HCT116 (cell line): ENCODE data around the gene MUC6. TPM values are rescaled to one million over a fixed set of nuclear protein-coding genes. Genes with fewer than 3 reads are reported as not detected.

Source experiments
- ATAC-seq: fragments of 200-7000 bp; cut with Tn5 transposase; 2 replicates; pipeline ENCODE4 v1.9.1; 2020; ENCODE audit warnings: mild to moderate bottlenecking, moderate library complexity
- BruUV-seq: library from RNA; stranded (reverse); fragments of 400-500 nt; replicated peaks from 2 replicates; lab custom pipeline; 2021; lab: Mats Ljungman, UMichigan
- CTCF ChIA-PET: fragments of 300-600 bp; sonication (Branson Sonifier 250); formaldehyde crosslinking; loops from one replicate; lab custom pipeline; 2021; ENCODE audit warnings: antibody characterized with exemption; lab: Charles Lee
- POLR2A ChIA-PET: fragments of 300-600, 350-600 bp; sonication (Branson Sonifier 250); formaldehyde crosslinking; loops from one replicate; lab custom pipeline; 2021; ENCODE audit warnings: antibody characterized with exemption; lab: Charles Lee
- RAD21 ChIA-PET, 2 experiments: fragments of 300-600 bp; sonication (Branson Sonifier 250); formaldehyde crosslinking; loops; one replicate each; lab custom pipeline; 2023; ENCODE audit warnings: low total read pairs in 2 of 2; ENCODE audit not compliant: uncharacterized antibody in 2 of 2, unreplicated experiment in 2 of 2, low non-redundant PET in 1 of 2; lab: Charles Lee
- DNase-seq: peaks from one replicate; pipeline ENCODE4 v3.0.0-alpha.2; 2010; ENCODE audit warnings: low read depth, low spot score
- H2AFZ ChIP-seq: fragments of 200-600 bp; shearing (Covaris generic), sonication (generic); 2 replicates; pipeline ENCODE4 v1.6.1; 2017; ENCODE audit warnings: low read depth, mixed run types, mixed read lengths, antibody characterized with exemption, low read length; ENCODE audit not compliant: poor library complexity, severe bottlenecking
- H3K27ac ChIP-seq: 2 replicates; pipeline ENCODE4 v1.5.1; 2012; ENCODE audit warnings: low read depth, low read length
- H3K27me3 ChIP-seq: fragments of 200-600 bp; sonication (generic); 2 replicates; pipeline ENCODE4 v1.6.1; 2016; ENCODE audit warnings: mixed run types, low read length, mixed read lengths; ENCODE audit not compliant: insufficient read depth
- H3K36me3 ChIP-seq, 2 experiments: fragments of 200-500 bp in 1 of 2; fragments of 200-600 bp in 1 of 2; sonication (Bioruptor generic) in 1 of 2; sonication (generic) in 1 of 2; 2 replicates each; pipeline versions ENCODE4 v1.5.1 to v1.6.1; 2014 to 2016; ENCODE audit warnings: low read length in 2 of 2, inconsistent platforms in 1 of 2, mixed read lengths in 1 of 2, mixed run types in 1 of 2; ENCODE audit not compliant: insufficient read depth in 2 of 2, control insufficient read depth in 1 of 2
- H3K4me1 ChIP-seq, 2 experiments: fragments of 200-600 bp in 1 of 2; sonication (generic) in 1 of 2; 2 replicates each; pipeline versions ENCODE4 v1.5.1 to v1.6.1; 2012 to 2017; ENCODE audit warnings: low read length in 2 of 2, inconsistent platforms in 1 of 2, mild to moderate bottlenecking in 1 of 2, mixed read lengths in 1 of 2, mixed run types in 1 of 2, moderate library complexity in 1 of 2; ENCODE audit not compliant: insufficient read depth in 2 of 2, control insufficient read depth in 1 of 2
- H3K4me2 ChIP-seq: fragments of 200-600 bp; sonication (generic); 2 replicates; pipeline ENCODE4 v1.6.1; 2017; ENCODE audit warnings: mixed run types, low read length, mixed read lengths
- H3K4me3 ChIP-seq, 2 experiments: fragments of 200-600 bp in 1 of 2; sonication (generic) in 1 of 2; replicated peaks in 1 of 2; 2 replicates each; pipeline ENCODE4 v1.5.1; 2011 to 2016; ENCODE audit warnings: low read length in 2 of 2, control low read depth in 1 of 2, low read depth in 1 of 2, mild to moderate bottlenecking in 1 of 2, mixed read lengths in 1 of 2, mixed run types in 1 of 2
- H3K79me2 ChIP-seq: fragments of 200-600 bp; sonication (generic); 2 replicates; pipeline ENCODE4 v1.6.1; 2017; ENCODE audit warnings: mild to moderate bottlenecking, mixed run types, low read length, moderate library complexity, mixed read lengths; ENCODE audit not compliant: insufficient read depth
- H3K9ac ChIP-seq: fragments of 200-600 bp; sonication (generic); 2 replicates; pipeline ENCODE4 v1.6.1; 2016; ENCODE audit warnings: low read length, mixed read lengths
- H3K9me2 ChIP-seq: fragments of 200-600 bp; sonication (generic), shearing (Covaris generic); 2 replicates; pipeline ENCODE4 v1.6.1; 2017; ENCODE audit warnings: mixed run types, mild to moderate bottlenecking, moderate library complexity; ENCODE audit not compliant: insufficient read depth
- H3K9me3 ChIP-seq, 2 experiments: fragments of 200-500 bp in 1 of 2; fragments of 200-600 bp in 1 of 2; sonication (Bioruptor generic) in 1 of 2; sonication (generic) in 1 of 2; 2 replicates each; pipeline ENCODE4 v1.6.1; 2014 to 2017; ENCODE audit warnings: low read length in 2 of 2, mixed read lengths in 2 of 2, inconsistent platforms in 1 of 2, low read depth in 1 of 2, mild to moderate bottlenecking in 1 of 2, mixed run types in 1 of 2, moderate library complexity in 1 of 2; ENCODE audit not compliant: control insufficient read depth in 1 of 2, insufficient read depth in 1 of 2
- H4K20me1 ChIP-seq: fragments of 200-600 bp; sonication (generic), shearing (Covaris generic); 2 replicates; pipeline ENCODE4 v1.6.1; 2017; ENCODE audit warnings: mixed run types, mild to moderate bottlenecking, moderate library complexity; ENCODE audit not compliant: insufficient read depth
- CBX3 ChIP-seq: IDR thresholded peaks from 2 replicates; pipeline ENCODE4 v1.6.1; 2012; ENCODE audit warnings: low read depth
- CEBPB ChIP-seq: IDR thresholded peaks from 2 replicates; pipeline ENCODE4 v1.6.1; 2012; ENCODE audit warnings: low read depth
- EGR1 ChIP-seq: IDR thresholded peaks from 2 replicates; pipeline ENCODE4 v1.6.1; 2012; ENCODE audit warnings: low read depth
- EZH2 ChIP-seq: fragments of 200-600 bp; sonication (generic); IDR thresholded peaks from 2 replicates; pipeline ENCODE4 v1.6.1; 2017; ENCODE audit warnings: antibody characterized with exemption, mixed run types
- EZH2phosphoT487 ChIP-seq: fragments of 200-600 bp; IDR thresholded peaks from 2 replicates; pipeline ENCODE4 v1.6.1; 2018; ENCODE audit warnings: antibody characterized with exemption, borderline replicate concordance
- FOSL1 ChIP-seq: IDR thresholded peaks from 2 replicates; pipeline ENCODE4 v1.6.1; 2012; ENCODE audit warnings: low read depth
- JUND ChIP-seq: IDR thresholded peaks from 2 replicates; pipeline ENCODE4 v1.6.1; 2012
- POLR2AphosphoS5 ChIP-seq: IDR thresholded peaks from 2 replicates; pipeline ENCODE4 v1.6.1; 2011; ENCODE audit warnings: mild to moderate bottlenecking, low read depth, low read length, moderate library complexity
- RAD21 ChIP-seq: IDR thresholded peaks from 2 replicates; pipeline ENCODE4 v1.6.1; 2012; ENCODE audit warnings: low read depth, mild to moderate bottlenecking
- SP1 ChIP-seq: IDR thresholded peaks from 2 replicates; pipeline ENCODE4 v1.6.1; 2012; ENCODE audit warnings: low read depth
- TCF7L2 ChIP-seq: IDR thresholded peaks from 2 replicates; pipeline ENCODE4 v1.7.0; 2011; ENCODE audit warnings: borderline replicate concordance, inconsistent platforms; ENCODE audit not compliant: insufficient read depth, insufficient read length; ENCODE audit errors: extremely low read depth
- ZNF274 ChIP-seq: fragments of 200-500 bp; sonication (Bioruptor generic); IDR thresholded peaks from 2 replicates; pipeline ENCODE4 v1.6.1; 2014; ENCODE audit warnings: mild to moderate bottlenecking, low read depth, low read length, inconsistent platforms
- intact Hi-C: fragments of 100-400 bp; cut with micrococcal nuclease; formaldehyde crosslinking; loops from 2 replicates; pipeline ENCODE4 v1.10.0; 2022
- total RNA-seq: library from RNA; stranded (reverse); gene quantifications from one replicate; pipeline ENCODE4 v1.2.1, GENCODE V29; 2021; ENCODE audit not compliant: unreplicated experiment
- TF ChIP-seq, protein P1 (sequence below): IDR thresholded peaks from 2 replicates; pipeline ENCODE4 v1.6.1; 2012
- TF ChIP-seq, protein P2 (sequence below): IDR thresholded peaks from 2 replicates; pipeline ENCODE4 v1.6.1; 2011; ENCODE audit warnings: mild to moderate bottlenecking, low read length, moderate library complexity; ENCODE audit not compliant: insufficient replicate concordance; ENCODE audit errors: extremely low read depth
- TF ChIP-seq, protein P3 (sequence below): IDR thresholded peaks from 2 replicates; pipeline ENCODE4 v1.6.1; 2012

The MUC6 gene
- total RNA-seq, 1 experiment from 2014 or later, result 0.02 TPM

DNA sequence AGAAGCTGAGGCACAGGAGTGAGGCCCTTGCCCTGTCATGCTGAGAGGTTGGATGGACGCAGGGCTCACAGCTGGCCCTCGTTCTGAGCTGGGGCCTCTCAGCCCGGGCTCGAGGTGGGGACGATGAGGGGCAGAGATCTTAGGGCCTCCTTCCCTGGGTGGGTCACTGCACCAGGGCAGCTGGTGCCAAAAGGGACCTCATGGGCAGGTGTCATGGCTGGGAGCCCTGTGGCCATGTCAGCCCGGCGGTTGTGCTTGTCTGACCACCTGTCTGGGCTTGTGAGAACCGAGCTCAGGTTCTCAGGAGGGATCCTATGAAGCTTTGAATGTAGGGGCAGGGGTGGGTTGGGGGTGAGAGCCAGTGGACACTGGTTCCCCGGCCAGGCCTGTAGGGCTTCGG lies 1.8 kb upstream of the MUC6 start:
- no peaks in the 10 kb centered on the region for H3K27me3 ChIP-seq
- no peak overlapping the region for H3K27ac ChIP-seq
- H3K9me2 ChIP-seq, result no peaks in the 10 kb centered on the region
- RAD21 ChIA-PET, result no interaction called here
- no TSS peak for BruUV-seq
- no peaks in the 10 kb centered on the region for H3K9me3 ChIP-seq
- no peak overlapping the region for H2AFZ ChIP-seq
- TF ChIP-seq CBX3, result no peak
- no peak for TF ChIP-seq CEBPB
- no peak for TF ChIP-seq EZH2
- TF ChIP-seq RAD21, result no peak
- no peak for TF ChIP-seq EGR1
- TF ChIP-seq POLR2AphosphoS5, result no peak
- TF ChIP-seq, protein P1, sequence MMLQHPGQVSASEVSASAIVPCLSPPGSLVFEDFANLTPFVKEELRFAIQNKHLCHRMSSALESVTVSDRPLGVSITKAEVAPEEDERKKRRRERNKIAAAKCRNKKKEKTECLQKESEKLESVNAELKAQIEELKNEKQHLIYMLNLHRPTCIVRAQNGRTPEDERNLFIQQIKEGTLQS, result no peak
- TF ChIP-seq SP1, result no peak
- TF ChIP-seq, protein P2, sequence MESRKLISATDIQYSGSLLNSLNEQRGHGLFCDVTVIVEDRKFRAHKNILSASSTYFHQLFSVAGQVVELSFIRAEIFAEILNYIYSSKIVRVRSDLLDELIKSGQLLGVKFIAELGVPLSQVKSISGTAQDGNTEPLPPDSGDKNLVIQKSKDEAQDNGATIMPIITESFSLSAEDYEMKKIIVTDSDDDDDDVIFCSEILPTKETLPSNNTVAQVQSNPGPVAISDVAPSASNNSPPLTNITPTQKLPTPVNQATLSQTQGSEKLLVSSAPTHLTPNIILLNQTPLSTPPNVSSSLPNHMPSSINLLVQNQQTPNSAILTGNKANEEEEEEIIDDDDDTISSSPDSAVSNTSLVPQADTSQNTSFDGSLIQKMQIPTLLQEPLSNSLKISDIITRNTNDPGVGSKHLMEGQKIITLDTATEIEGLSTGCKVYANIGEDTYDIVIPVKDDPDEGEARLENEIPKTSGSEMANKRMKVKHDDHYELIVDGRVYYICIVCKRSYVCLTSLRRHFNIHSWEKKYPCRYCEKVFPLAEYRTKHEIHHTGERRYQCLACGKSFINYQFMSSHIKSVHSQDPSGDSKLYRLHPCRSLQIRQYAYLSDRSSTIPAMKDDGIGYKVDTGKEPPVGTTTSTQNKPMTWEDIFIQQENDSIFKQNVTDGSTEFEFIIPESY, result no peak
- no peak for TF ChIP-seq JUND
- TF ChIP-seq, protein P3, sequence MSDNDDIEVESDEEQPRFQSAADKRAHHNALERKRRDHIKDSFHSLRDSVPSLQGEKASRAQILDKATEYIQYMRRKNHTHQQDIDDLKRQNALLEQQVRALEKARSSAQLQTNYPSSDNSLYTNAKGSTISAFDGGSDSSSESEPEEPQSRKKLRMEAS, result no peak
- TF ChIP-seq ZNF274, result no peak
- TF ChIP-seq TCF7L2, result no peak
- no peak for TF ChIP-seq EZH2phosphoT487
- TF ChIP-seq FOSL1, result no peak
- TF ChIP-seq, all 23 proteins: peak for 0
- no peaks in the 10 kb centered on the region for H3K4me1 ChIP-seq
- no peaks in the 10 kb centered on the region for H4K20me1 ChIP-seq
- POLR2A ChIA-PET, result no interaction called here
- ATAC-seq (no peak), DNase-seq (no peak)
- no peaks in the 10 kb centered on the region for H3K79me2 ChIP-seq
- no peaks in the 10 kb centered on the region for H3K36me3 ChIP-seq
- no peak overlapping the region for H3K4me3 ChIP-seq
- CTCF ChIA-PET, result interaction anchor here (1.0 kb wide), 1 partner anchor 13 kb away, joined by 3 read pairs; no protein-coding TSS in a partner anchor
- no peak overlapping the region for H3K4me2 ChIP-seq
- no peak overlapping the region for H3K9ac ChIP-seq
- intact Hi-C loops, result no loop called here
